ENCODE measurements around the gene CTIF. TPM values are rescaled to one million over a fixed set of nuclear protein-coding genes. Genes with fewer than 3 reads are reported as not detected.
"Not testable (repeated sequence)": the region's sequence is repeated elsewhere in the genome, so short reads cannot be mapped to it uniquely, and the experiment has no call there.

CTIF gene
- total RNA-seq, 5 donors from 2014 or later (not counting 1 experiment from before 2014, with no cell fraction given) = 3.2 to 6.7 (median 4.7) TPM

DNA sequence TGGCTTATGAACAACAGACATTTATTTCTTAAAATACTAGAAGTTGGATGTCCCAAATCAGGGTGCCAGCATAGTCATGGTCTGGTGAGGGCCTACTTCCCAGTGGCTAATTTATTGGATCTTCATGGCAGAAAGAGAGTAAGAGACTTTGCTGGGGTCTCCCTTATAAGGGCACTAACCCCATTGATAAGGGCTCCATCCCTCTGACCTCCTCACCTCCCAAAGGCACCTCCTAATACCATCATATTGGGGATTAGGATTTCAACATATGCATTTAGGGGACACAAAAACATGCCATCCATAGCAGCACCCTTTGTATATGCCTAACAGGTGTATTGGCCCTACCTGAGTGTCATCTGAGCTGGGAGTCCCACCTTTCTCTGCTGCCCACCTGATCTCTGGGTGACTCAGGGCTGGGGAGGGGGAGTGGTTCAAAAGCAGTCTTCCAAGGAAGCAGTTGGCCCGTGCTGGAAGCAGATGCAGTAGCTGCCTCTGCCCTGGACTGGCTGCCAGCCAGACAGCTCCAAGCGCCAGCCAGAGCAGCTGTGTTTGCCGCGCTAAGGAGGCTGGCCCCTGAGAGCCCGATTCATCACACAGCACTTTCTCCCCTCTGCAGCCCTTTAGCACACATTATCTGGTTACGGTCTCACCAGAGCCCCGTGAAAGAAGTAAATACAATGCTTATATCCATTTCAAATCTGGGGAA, 327.4 kb downstream of the CTIF start:
- ChIA-PET POLR2A (no interaction called here), CTCF (no interaction called here)
- H3K4me3 ChIP-seq (ENCODE audit: control insufficient read depth in 1 of 2, extremely low read depth in 1 of 2, low read length in 1 of 2) = no peak overlapping the region
- Mint-ChIP-seq H3K27me3 (no peaks in the 10 kb centered on the region), H3K4me3 (no peak overlapping the region), H3K4me1 (peaks cover 14 to 20% (median 14%) of the 10 kb centered on the region in 3 donors), H3K36me3 (no peaks in the 10 kb centered on the region), H3K9me3 (no peaks in the 10 kb centered on the region), H3K27ac (no peak overlapping the region)
- 90% methylated on average over 4 of the region's 7 CpGs for WGBS (ENCODE audit: insufficient coverage)
- no peak for ATAC-seq (replicated peaks in 1 of 4)
- DNase-seq = no peak
- H3K36me3 ChIP-seq (ENCODE audit: control insufficient read depth in 2 of 2, extremely low read depth in 1 of 2, insufficient read depth in 1 of 2, low read length in 1 of 2) = no peaks in the 10 kb centered on the region
- H3K4me1 ChIP-seq (ENCODE audit: control insufficient read depth in 1 of 2, extremely low read depth in 1 of 2, insufficient read depth in 2 of 2, low read length in 2 of 2) = peaks cover 0 to 51% of the 10 kb centered on the region in 2 experiments
- no peaks in the 10 kb centered on the region for H3K9me3 ChIP-seq
- H3K27ac ChIP-seq (ENCODE audit: low read length) = no peak overlapping the region
- H3K27me3 ChIP-seq (replicated peaks in 1 of 2; ENCODE audit: control insufficient read depth in 2 of 2, extremely low read depth in 1 of 2, insufficient read depth in 2 of 2, low read length in 1 of 2) = peaks cover 0 to 4% of the 10 kb centered on the region in 2 experiments

DNA sequence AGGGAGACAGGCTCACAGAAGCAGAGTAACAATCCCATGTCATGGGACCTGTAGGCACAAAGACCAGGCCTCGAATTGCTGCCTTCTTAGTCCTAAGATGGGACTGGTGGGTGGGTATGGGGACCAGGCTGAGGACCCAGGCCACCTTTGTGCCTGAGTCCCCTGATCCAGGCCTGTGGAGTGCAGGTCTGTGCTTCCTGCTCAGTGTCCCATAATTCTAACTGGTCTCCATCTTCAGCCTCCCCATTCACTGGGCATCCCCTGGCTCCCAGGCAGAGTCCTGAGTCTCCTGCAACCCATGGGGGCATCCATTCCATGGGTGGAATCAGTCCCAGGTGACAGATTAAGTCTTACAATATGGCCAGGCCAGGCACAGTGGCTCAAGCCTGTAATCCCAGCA, 328.0 kb downstream of the CTIF start:
- no peak for DNase-seq
- ChIA-PET POLR2A (no interaction called here), CTCF (no interaction called here)
- H3K9me3 Mint-ChIP-seq = no peaks in the 10 kb centered on the region
- WGBS (ENCODE audit: insufficient coverage) = 100% methylated on average over 1 of the region's 1 CpG
- H3K4me1 Mint-ChIP-seq = peaks cover 14 to 20% (median 14%) of the 10 kb centered on the region in 3 donors
- H3K9me3 ChIP-seq = no peaks in the 10 kb centered on the region
- H3K4me1 ChIP-seq (ENCODE audit: control insufficient read depth in 1 of 2, extremely low read depth in 1 of 2, insufficient read depth in 2 of 2, low read length in 2 of 2) = peaks cover 0 to 58% of the 10 kb centered on the region in 2 experiments
- H3K4me3 Mint-ChIP-seq = no peak overlapping the region
- H3K27ac ChIP-seq (ENCODE audit: low read length) = no peak overlapping the region
- H3K36me3 ChIP-seq (ENCODE audit: control insufficient read depth in 2 of 2, extremely low read depth in 1 of 2, insufficient read depth in 1 of 2, low read length in 1 of 2) = no peaks in the 10 kb centered on the region
- H3K36me3 Mint-ChIP-seq = no peaks in the 10 kb centered on the region
- H3K27me3 ChIP-seq (replicated peaks in 1 of 2; ENCODE audit: control insufficient read depth in 2 of 2, extremely low read depth in 1 of 2, insufficient read depth in 2 of 2, low read length in 1 of 2) = peaks cover 0 to 4% of the 10 kb centered on the region in 2 experiments
- H3K27ac Mint-ChIP-seq = no peak overlapping the region
- ATAC-seq (replicated peaks in 1 of 4) = no peak
- H3K27me3 Mint-ChIP-seq = no peaks in the 10 kb centered on the region
- no peak overlapping the region for H3K4me3 ChIP-seq (ENCODE audit: control insufficient read depth in 1 of 2, extremely low read depth in 1 of 2, low read length in 1 of 2)

DNA sequence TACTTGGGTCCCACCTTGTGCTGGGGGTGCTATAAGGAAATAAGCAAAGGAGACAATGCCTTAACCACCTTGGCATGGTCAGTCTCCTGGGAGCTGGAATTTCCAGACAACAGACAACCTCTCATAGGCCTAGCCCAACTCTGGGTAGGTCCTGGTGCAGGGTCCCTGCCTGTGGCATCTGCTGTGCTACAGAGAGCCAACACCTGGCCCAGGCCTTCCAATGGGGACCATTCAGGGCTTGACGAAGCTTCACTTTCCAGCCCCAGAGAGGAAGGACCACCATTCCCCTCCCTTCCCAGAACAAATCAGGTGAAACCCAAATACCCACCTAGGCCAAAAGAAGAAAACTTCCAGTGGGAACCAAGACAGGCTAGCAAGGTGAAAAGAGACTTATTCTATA, 329.1 kb downstream of the CTIF start:
- no peak for ATAC-seq (replicated peaks in 1 of 4)
- Histone ChIP-seq H3K4me1 (ENCODE audit: control insufficient read depth in 1 of 2, extremely low read depth in 1 of 2, insufficient read depth in 2 of 2, low read length in 2 of 2) (peaks cover 0 to 65% of the 10 kb centered on the region in 2 experiments), H3K9me3 (no peaks in the 10 kb centered on the region), H3K4me3 (ENCODE audit: control insufficient read depth in 1 of 2, extremely low read depth in 1 of 2, low read length in 1 of 2) (no peak overlapping the region), H3K36me3 (ENCODE audit: control insufficient read depth in 2 of 2, extremely low read depth in 1 of 2, insufficient read depth in 1 of 2, low read length in 1 of 2) (no peaks in the 10 kb centered on the region), H3K27me3 (replicated peaks in 1 of 2; ENCODE audit: control insufficient read depth in 2 of 2, extremely low read depth in 1 of 2, insufficient read depth in 2 of 2, low read length in 1 of 2) (peaks cover 0 to 4% of the 10 kb centered on the region in 2 experiments), H3K27ac (ENCODE audit: low read length) (peak overlapping the region; percentile 87)
- CTCF ChIA-PET = interaction anchor here in 1 of 2 donors (1.2 kb wide), 1 partner anchor 33 kb away, joined by 3 read pairs; no protein-coding TSS in a partner anchor
- Mint-ChIP-seq H3K9me3 (no peaks in the 10 kb centered on the region), H3K4me1 (peaks cover 14 to 23% (median 14%) of the 10 kb centered on the region in 3 donors), H3K27ac (peak overlapping the region in 1 of 2 donors; percentile 57), H3K4me3 (no peak overlapping the region), H3K36me3 (no peaks in the 10 kb centered on the region), H3K27me3 (no peaks in the 10 kb centered on the region)
- POLR2A ChIA-PET = interaction anchor here (0.7 to 1.2 kb wide), 3 partner anchors 27 to 85 kb away, joined by 3 read pairs; no protein-coding TSS in a partner anchor
- no CpG with 5 or more reads among the region's 1 CpG for WGBS (ENCODE audit: insufficient coverage)
- DNase-seq = no peak

DNA sequence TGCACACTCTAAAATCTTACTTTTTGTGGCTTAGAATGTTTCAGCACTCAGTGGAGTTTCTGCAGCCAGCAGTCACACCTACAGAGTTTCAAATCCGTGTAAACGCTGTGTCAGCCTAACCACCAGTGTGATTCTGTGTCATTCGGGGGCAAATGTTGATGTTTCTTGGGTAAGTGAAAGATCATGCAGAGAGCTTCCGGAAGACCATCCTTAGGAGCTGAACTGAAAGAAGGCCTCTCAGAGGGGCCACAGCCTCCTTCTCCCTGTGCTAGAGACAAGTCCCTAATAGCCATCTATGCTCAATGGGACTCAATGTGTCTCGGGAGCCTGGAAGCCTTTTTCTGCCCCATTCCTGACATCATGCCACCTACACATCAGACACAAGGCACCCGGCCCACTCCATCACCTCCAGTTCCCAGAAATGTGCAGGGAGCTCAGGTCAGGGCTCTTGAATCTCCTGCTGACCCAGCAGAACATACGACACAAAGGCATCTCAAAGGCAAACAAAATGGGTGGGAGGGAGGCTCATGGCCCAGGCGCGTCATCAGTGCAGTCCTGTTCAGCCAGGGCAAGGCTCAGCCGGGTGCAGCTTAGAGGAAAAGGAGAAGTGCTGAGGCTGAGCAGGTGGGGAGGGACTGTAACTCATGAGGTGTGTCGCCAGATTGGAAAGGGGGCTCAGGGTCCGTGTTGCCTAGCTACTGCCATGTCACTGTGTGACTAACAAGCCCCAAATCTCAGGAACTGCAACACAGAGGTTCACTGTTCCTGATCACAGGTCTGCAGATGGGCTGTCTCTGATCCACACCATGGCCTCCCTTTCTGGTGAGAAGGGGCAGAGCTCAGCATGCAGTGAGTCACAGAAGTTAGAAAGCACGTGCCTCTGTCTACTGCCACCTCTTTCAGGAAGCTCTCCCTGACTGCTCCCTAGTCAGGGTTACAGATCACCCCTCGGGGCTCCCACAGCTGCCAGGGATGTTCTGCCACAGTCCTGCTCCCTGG, 329.9 kb downstream of the CTIF start:
- H3K27me3 Mint-ChIP-seq = no peaks in the 10 kb centered on the region
- peak overlapping the region in 1 of 3 donors; percentile 7 for H3K4me3 Mint-ChIP-seq
- POLR2A ChIA-PET = interaction anchor here (0.8 to 1.2 kb wide), 2 partner anchors 83 to 84 kb away, joined by 3 read pairs; no protein-coding TSS in a partner anchor

DNA sequence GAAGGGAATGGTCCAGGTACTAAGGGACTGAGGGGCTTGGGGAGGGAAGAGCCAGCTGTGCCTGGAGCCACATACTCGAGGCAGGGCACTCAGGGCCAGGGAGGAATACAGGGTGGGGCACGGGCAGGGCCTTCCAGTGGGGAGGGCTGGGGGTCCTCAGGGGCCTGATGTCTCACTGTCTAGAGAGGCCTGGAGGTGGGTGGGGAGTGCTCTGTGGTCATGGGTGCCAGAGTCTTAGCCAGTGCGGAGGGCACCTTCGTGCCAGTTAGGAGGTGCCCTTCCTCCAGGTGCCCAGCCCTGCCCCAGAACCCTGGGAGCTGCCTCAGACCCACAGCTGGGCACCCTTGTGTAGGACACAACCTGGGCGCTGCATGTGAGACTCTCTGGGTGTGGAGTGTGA, 330.8 kb downstream of the CTIF start:
- H3K4me1 ChIP-seq (ENCODE audit: control insufficient read depth in 1 of 2, extremely low read depth in 1 of 2, insufficient read depth in 2 of 2, low read length in 2 of 2) = peaks cover 0 to 67% of the 10 kb centered on the region in 2 experiments
- Mint-ChIP-seq H3K27me3 (no peaks in the 10 kb centered on the region), H3K4me3 (no peak overlapping the region), H3K9me3 (no peaks in the 10 kb centered on the region), H3K4me1 (peaks cover 14 to 24% (median 16%) of the 10 kb centered on the region in 3 donors), H3K27ac (no peak overlapping the region), H3K36me3 (no peaks in the 10 kb centered on the region)
- H3K4me3 ChIP-seq (ENCODE audit: control insufficient read depth in 1 of 2, extremely low read depth in 1 of 2, low read length in 1 of 2) = no peak overlapping the region
- H3K36me3 ChIP-seq (ENCODE audit: control insufficient read depth in 2 of 2, extremely low read depth in 1 of 2, insufficient read depth in 1 of 2, low read length in 1 of 2) = no peaks in the 10 kb centered on the region
- H3K9me3 ChIP-seq = no peaks in the 10 kb centered on the region
- DNase-seq = peak in 1 of 35 experiments; percentile 18
- H3K27ac ChIP-seq (ENCODE audit: low read length) = peak overlapping the region; percentile 87
- peaks cover 0 to 4% of the 10 kb centered on the region in 2 experiments for H3K27me3 ChIP-seq (replicated peaks in 1 of 2; ENCODE audit: control insufficient read depth in 2 of 2, extremely low read depth in 1 of 2, insufficient read depth in 2 of 2, low read length in 1 of 2)
- ATAC-seq (replicated peaks in 1 of 4) = no peak
- ChIA-PET POLR2A (no interaction called here), CTCF (no interaction called here)
- 86% methylated on average over 4 of the region's 5 CpGs for WGBS (ENCODE audit: insufficient coverage)

More for the DNA sequence above, 329.9 kb downstream of the CTIF start:
- Mint-ChIP-seq H3K27ac (peak overlapping the region; percentile 52 to 69), H3K36me3 (no peaks in the 10 kb centered on the region), H3K9me3 (no peaks in the 10 kb centered on the region), H3K4me1 (peaks cover 14 to 24% (median 16%) of the 10 kb centered on the region in 3 donors)
- WGBS (ENCODE audit: insufficient coverage) = 32% methylated on average over 11 of the region's 14 CpGs
- peaks cover 0 to 4% of the 10 kb centered on the region in 2 experiments for H3K27me3 ChIP-seq (replicated peaks in 1 of 2; ENCODE audit: control insufficient read depth in 2 of 2, extremely low read depth in 1 of 2, insufficient read depth in 2 of 2, low read length in 1 of 2)
- CTCF ChIA-PET = interaction anchor here in 1 of 2 donors (0.9 to 1.2 kb wide), 2 partner anchors 34 to 54 kb away, joined by 3 to 5 read pairs; no protein-coding TSS in a partner anchor
- no peaks in the 10 kb centered on the region for H3K9me3 ChIP-seq
- DNase-seq (peak in 28 of 35 experiments; percentile 6 to 69 (median 28)), ATAC-seq (replicated peaks in 1 of 4) (peak in 3 of 4 experiments; percentile 41 to 74 (median 73))
- peak overlapping the region; percentile 87 for H3K27ac ChIP-seq (ENCODE audit: low read length)
- H3K4me1 ChIP-seq (ENCODE audit: control insufficient read depth in 1 of 2, extremely low read depth in 1 of 2, insufficient read depth in 2 of 2, low read length in 2 of 2) = peaks cover 0 to 67% of the 10 kb centered on the region in 2 experiments
- no peaks in the 10 kb centered on the region for H3K36me3 ChIP-seq (ENCODE audit: control insufficient read depth in 2 of 2, extremely low read depth in 1 of 2, insufficient read depth in 1 of 2, low read length in 1 of 2)
- no peak overlapping the region for H3K4me3 ChIP-seq (ENCODE audit: control insufficient read depth in 1 of 2, extremely low read depth in 1 of 2, low read length in 1 of 2)

DNA sequence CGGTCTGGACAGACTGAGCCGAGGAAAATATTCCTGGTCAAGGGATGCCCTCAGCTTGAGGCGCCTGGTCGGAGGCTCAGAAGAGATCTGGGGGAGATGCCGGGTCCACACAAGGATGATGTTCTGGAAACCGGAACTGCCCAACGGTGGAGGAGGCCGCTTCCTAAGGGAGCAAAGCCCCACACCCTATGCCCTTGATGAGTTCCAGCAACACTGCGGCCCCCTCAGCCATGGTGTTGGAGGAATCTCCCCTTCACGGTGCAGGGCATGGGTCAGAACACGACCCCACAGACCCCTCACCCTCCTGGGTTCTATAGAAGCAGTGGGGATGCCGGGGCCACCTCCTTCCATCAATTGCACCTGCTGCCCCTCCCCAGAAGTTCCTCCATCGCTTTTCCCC, 332.1 kb downstream of the CTIF start:
- H3K27ac ChIP-seq (ENCODE audit: low read length); H3K27ac Mint-ChIP-seq; CTCF ChIA-PET; H3K27me3 Mint-ChIP-seq; H3K9me3 Mint-ChIP-seq; H3K9me3 ChIP-seq; H3K4me3 Mint-ChIP-seq; H3K4me3 ChIP-seq (ENCODE audit: control insufficient read depth in 1 of 2, extremely low read depth in 1 of 2, low read length in 1 of 2); DNase-seq; H3K36me3 Mint-ChIP-seq; ATAC-seq (replicated peaks in 1 of 4); H3K27me3 ChIP-seq (replicated peaks in 1 of 2; ENCODE audit: control insufficient read depth in 2 of 2, extremely low read depth in 1 of 2, insufficient read depth in 2 of 2, low read length in 1 of 2); POLR2A ChIA-PET; H3K36me3 ChIP-seq (ENCODE audit: control insufficient read depth in 2 of 2, extremely low read depth in 1 of 2, insufficient read depth in 1 of 2, low read length in 1 of 2): not testable (repeated sequence)
- H3K4me1 ChIP-seq (ENCODE audit: control insufficient read depth in 1 of 2, extremely low read depth in 1 of 2, insufficient read depth in 2 of 2, low read length in 2 of 2) = peaks cover 0 to 67% of the 10 kb centered on the region in 2 experiments
- peaks cover 14 to 24% (median 16%) of the 10 kb centered on the region in 3 donors for H3K4me1 Mint-ChIP-seq
- 96% methylated on average over 8 of the region's 13 CpGs for WGBS (ENCODE audit: insufficient coverage)

Data from T-cell (primary cell).